Testis (tissue), 2 donors: Measurements from ENCODE around the gene ENTPD1.

Experiments used
- CTCF ChIP-seq, 3 experiments: fragments of 450-650 bp in 2 of 3; fragments of 200-600 bp in 1 of 3; sonication (generic) in 1 of 3; IDR thresholded peaks; one replicate each; pipeline ENCODE4 v1.5.1; 2016 to 2019; ENCODE audit warnings: antibody characterized with exemption in 3 of 3, mild to moderate bottlenecking in 2 of 3, moderate library complexity in 1 of 3
- POLR2A ChIP-seq: fragments of 450-650 bp; IDR thresholded peaks from one replicate; pipeline ENCODE4 v1.6.1; 2017; ENCODE audit warnings: antibody characterized with exemption, mild to moderate bottlenecking, moderate library complexity

DNA sequence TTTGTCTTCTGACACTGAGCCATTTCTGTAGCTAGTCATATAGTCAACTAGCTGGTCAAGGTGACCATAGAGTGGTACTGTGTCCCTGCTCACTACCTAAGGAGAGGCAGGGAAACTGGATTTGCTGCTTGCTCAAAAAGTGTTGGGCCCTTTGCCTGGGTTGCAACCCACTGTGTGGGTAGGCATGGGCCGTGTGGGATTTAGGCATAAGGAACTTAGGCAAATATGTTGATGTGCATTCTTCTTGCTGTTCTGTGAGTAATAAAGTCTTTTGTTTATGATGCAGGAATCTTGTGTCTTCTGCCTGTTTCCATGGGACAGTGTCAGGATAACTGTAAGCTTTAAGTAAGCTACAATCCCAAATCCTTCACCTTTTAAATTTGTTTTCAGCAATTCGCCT lies 39.1 kb upstream of the ENTPD1 start:
- no peak for TF ChIP-seq CTCF (IDR thresholded peaks at IDR 0.05)
- TF ChIP-seq POLR2A: no peak
